ENCODE results near the gene COX19. TPM values are rescaled to one million over a fixed set of nuclear protein-coding genes. Genes with fewer than 3 reads are reported as not detected.
"Not testable (repeated sequence)": the region's sequence is repeated elsewhere in the genome, so short reads cannot be mapped to it uniquely, and the experiment has no call there.

The COX19 gene
- total RNA-seq, 1 experiment from 2014 or later = 8.4 TPM

DNA sequence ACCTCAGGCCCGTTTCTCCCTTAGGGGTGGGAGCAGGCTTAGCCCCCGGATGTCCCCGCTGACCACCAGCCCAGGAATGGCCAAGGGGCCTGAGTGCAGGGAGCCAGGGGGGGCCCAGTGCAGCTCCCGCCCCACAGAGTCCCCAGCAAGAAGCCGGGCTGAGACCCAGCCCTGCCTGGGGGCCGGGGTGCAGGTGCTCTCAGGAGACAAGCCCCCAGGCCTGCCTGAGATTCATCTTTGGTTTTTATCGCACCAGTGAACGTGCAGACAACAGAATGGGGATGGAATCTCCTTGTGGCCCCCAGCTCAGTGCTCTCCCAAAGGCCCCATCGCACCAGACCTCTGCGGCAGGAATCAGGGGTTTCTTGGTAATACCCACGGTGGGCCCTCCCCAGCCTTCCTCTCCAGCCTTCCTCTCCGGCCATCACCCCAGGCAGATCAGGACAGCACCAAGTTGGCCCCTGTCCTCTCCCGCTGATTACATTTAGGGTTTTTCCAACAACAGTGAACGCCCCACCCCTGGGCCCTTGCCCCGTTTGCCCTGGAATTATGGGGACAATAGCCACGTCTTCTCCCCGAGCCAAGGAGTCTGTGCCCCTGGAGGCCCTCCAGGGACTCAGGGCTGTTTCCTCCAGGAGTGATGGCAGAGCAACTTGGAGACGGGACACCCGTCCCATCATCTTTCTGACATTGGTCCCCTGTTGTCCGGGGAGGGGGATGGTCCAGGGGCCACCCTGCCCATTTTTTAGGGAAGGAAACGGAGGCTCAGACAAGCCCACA, 43.3 kb downstream of the COX19 start:
- H3K27me3 ChIP-seq (ENCODE audit: control insufficient read depth, insufficient read depth, low read length) = no peaks in the 10 kb centered on the region
- H3K4me3 ChIP-seq (ENCODE audit: insufficient read depth, low read depth, low read length) = no peak overlapping the region
- H3K36me3 ChIP-seq (replicated peaks; ENCODE audit: control insufficient read depth, insufficient read depth, low read length) = no peaks in the 10 kb centered on the region
- no peak for DNase-seq

DNA sequence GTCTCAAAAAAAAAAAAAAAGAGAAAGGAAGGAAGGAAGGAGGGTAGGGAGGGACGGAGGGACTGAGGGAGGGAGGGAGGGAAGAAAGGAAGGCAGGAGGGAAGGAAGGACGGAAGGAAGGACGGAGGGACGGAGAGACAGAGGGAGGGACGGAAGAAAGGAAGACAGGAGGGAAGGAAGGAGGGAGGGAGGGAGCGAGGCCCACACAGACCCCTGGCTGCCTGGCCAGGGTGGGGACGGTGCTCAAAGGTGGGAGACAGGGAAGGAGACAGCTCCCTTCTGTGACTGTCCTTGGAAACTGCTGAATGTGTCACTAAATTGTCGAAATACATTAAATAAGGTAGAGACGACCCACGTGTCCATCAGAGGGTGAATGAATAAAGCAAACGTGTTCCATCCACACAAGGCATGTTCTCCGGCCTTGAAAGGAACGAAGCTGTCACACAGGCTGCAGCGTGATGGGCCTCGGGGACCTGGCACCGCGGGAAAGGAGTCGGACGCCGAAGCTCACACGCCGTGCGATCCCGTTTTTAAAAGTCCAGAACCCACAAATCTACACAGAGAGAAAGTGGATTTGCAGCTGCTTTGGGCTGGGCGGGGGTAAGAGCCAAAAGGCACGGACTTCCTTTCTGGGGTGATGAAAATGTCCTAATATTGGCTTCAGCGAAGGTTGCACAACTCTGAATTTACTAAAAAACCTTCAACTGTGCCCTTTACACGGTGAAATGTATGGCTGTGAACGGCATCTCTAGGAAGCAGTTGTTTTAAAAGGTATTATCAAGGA, 44.2 kb downstream of the COX19 start:
- Histone ChIP-seq H3K27me3 (ENCODE audit: control insufficient read depth, insufficient read depth, low read length) (no peaks in the 10 kb centered on the region), H3K4me3 (ENCODE audit: insufficient read depth, low read depth, low read length) (no peak overlapping the region), H3K36me3 (replicated peaks; ENCODE audit: control insufficient read depth, insufficient read depth, low read length) (no peaks in the 10 kb centered on the region)
- DNase-seq = no peak

DNA sequence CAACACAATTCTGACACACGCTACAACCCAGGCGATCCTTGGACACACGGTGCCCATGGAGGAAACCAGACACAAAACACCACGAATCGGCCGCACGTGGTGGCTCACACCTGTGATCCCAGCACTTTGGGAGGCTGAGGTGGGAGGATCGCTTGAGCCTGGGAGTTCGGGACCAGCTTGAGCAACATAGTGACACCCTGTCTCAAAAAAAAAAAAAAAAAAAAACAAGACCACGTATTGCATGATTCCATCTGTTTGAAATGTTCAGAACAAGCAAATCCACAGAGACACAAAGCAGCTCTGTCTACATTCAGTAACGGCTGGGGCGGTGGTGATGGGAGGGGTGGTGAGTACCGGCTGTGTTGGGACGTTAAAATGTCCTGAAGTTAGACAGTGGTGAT, 46.0 kb downstream of the COX19 start:
- DNase-seq = no peak

DNA sequence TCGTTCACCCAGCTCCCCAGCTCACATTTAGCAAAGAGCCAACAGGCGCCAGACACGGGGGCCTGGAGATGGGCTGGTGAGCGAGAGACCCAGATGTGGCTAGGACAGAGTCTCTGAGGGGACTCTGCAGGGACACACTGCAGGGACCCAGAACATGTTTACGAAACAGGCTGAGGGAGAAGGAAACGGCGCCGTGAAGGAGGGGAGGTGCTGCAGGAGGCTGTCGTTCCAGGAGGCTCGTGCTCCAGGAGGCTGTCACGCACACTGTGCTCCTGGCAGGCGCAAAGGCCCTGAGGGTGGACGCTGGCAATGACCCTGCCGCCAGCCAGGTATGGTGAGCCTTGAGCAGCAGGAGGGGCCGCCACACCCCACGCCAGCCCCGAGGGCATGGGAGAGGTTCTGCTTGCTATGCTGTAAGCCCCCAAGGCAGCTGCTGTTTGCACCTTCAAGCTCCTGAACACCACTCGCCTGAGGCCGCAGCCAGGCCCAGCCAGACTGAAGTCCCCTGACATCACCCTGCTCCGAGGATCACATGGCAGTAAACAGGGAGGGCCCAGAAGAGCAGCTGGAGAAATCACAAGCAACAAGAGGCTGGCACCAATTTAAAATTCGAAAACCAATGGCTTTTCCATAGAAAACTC, 48.2 kb downstream of the COX19 start:
- Histone ChIP-seq H3K27me3 (ENCODE audit: control insufficient read depth, insufficient read depth, low read length) (no peaks in the 10 kb centered on the region), H3K36me3 (replicated peaks; ENCODE audit: control insufficient read depth, insufficient read depth, low read length) (no peaks in the 10 kb centered on the region), H3K4me3 (ENCODE audit: insufficient read depth, low read depth, low read length) (no peak overlapping the region)
- DNase-seq = no peak

More for the DNA sequence above, 46.0 kb downstream of the COX19 start:
- Histone ChIP-seq H3K27me3 (ENCODE audit: control insufficient read depth, insufficient read depth, low read length) (no peaks in the 10 kb centered on the region), H3K4me3 (ENCODE audit: insufficient read depth, low read depth, low read length) (no peak overlapping the region), H3K36me3 (replicated peaks; ENCODE audit: control insufficient read depth, insufficient read depth, low read length) (no peaks in the 10 kb centered on the region)

GRCh38 chr7:926061-927030, 49.0 kb downstream of the COX19 start:
- H3K4me3 ChIP-seq (ENCODE audit: insufficient read depth, low read depth, low read length) = no peak overlapping the region
- no peak for DNase-seq
- no peaks in the 10 kb centered on the region for H3K27me3 ChIP-seq (ENCODE audit: control insufficient read depth, insufficient read depth, low read length)
- no peaks in the 10 kb centered on the region for H3K36me3 ChIP-seq (replicated peaks; ENCODE audit: control insufficient read depth, insufficient read depth, low read length)

DNA sequence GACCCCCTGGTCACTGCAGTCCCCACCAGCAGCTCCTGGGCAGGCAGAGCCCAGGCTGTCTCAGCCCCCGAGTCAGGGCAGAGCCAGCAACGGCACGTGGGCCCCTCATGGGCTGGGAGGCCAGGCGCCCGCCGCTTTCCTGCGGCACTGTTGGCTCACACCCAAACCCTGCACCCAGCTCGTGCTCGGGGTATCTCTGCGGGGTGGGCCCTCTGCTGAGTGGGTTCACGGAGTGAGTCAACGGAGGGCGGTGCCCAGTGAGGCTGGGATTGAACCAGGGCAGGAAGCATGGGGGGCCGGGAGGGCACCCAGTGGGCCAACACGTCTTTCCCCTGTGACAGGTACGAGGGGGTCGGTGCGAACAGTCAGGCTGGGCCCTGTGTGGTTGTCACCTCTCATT, 49.7 kb downstream of the COX19 start:
- DNase-seq = no peak
- Histone ChIP-seq H3K36me3 (replicated peaks; ENCODE audit: control insufficient read depth, insufficient read depth, low read length) (no peaks in the 10 kb centered on the region), H3K27me3 (ENCODE audit: control insufficient read depth, insufficient read depth, low read length) (no peaks in the 10 kb centered on the region), H3K4me3 (ENCODE audit: insufficient read depth, low read depth, low read length) (no peak overlapping the region)

GRCh38 chr7:924541-925231, 50.7 kb downstream of the COX19 start:
- H3K36me3 ChIP-seq (replicated peaks; ENCODE audit: control insufficient read depth, insufficient read depth, low read length) = no peaks in the 10 kb centered on the region
- no peak for DNase-seq
- H3K4me3 ChIP-seq (ENCODE audit: insufficient read depth, low read depth, low read length) = no peak overlapping the region
- H3K27me3 ChIP-seq (ENCODE audit: control insufficient read depth, insufficient read depth, low read length) = no peaks in the 10 kb centered on the region

- not testable (repeated sequence) for H3K4me3 ChIP-seq (ENCODE audit: insufficient read depth, low read depth, low read length); H3K36me3 ChIP-seq (replicated peaks; ENCODE audit: control insufficient read depth, insufficient read depth, low read length); H3K27me3 ChIP-seq (ENCODE audit: control insufficient read depth, insufficient read depth, low read length); DNase-seq
Observed at GRCh38 chr7:924042-924441, 51.3 kb downstream of the COX19 start.

- Histone ChIP-seq H3K27me3 (ENCODE audit: control insufficient read depth, insufficient read depth, low read length) (no peaks in the 10 kb centered on the region), H3K4me3 (ENCODE audit: insufficient read depth, low read depth, low read length) (no peak overlapping the region), H3K36me3 (replicated peaks; ENCODE audit: control insufficient read depth, insufficient read depth, low read length) (no peaks in the 10 kb centered on the region)
- DNase-seq = no peak
Observed at GRCh38 chr7:923108-924041, 52.0 kb downstream of the COX19 start.

DNA sequence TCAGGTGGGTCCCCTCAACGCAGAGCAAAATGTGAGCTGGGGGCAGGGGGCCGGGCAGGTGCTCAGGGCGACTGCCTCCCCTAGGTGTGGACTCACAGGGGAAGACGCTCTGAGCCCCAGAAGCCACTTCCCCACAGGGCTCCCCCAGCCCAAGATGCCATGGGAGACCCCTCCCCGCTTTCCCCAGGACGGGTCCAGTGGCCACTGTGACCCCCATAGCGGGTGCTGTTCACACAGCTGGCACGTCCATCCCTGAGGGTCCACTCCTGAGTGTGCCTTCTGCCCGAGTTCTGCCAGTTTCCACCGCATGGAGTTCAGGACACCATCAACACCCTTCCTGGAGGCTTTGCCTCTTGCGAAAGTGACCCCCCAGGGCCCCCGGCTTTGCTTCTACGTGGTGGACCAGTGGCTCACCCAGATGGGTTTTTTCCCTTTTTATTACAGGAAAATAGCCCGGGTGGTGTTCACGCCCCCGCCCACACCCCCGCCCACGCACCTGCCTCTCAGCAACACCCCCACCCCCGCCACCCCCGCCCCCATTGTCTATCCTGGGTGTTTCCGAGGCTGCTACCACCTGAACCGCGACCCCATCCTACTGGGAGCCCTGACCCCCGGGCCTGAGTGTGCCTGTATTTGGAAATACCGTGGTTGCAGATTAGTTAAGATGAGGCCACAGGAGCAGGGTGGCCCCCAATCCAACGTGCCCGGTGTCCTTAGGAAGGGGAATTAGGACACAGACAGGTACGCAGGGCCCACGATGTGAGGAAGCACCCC, 52.8 kb downstream of the COX19 start:
- H3K27me3 ChIP-seq (ENCODE audit: control insufficient read depth, insufficient read depth, low read length) = no peaks in the 10 kb centered on the region
- no peaks in the 10 kb centered on the region for H3K36me3 ChIP-seq (replicated peaks; ENCODE audit: control insufficient read depth, insufficient read depth, low read length)
- DNase-seq = no peak
- H3K4me3 ChIP-seq (ENCODE audit: insufficient read depth, low read depth, low read length) = no peak overlapping the region

DNA sequence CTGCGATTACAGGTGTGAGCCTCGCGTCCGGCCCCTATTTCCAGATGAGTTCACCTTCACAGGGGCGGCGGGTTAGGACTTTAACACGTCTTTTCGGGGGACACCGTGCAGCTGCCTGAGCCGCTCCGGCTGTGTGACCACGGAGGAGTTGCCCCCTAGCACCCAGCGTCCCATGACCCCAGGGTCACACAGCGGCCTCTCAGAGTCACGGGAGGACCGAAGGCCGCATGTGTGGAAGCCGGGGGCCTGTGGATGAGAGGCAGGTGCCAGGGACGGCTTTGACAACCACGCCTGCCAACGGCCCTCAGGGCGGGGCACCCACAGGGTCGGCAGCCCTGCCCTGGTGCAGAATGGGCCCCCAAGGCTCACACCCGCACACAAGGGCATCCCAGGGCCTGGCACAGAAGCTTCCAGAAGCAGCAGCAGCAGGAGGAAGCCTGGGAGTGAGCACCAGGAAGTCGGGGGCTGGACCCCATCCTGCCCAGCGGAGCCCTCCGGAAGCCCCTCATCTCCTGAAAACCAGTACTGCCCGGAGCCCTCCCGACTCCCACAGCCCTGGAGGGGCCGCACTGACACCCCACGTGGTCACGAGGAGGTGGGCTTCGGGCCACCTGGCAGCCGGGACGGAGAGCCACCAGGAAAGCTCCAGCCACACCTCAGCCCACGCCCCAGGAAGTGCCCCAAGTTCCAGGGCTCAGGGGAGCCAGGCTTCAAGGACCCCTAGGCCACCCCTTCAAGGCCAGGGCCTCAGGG, 53.6 kb downstream of the COX19 start:
- Histone ChIP-seq H3K27me3 (ENCODE audit: control insufficient read depth, insufficient read depth, low read length) (no peaks in the 10 kb centered on the region), H3K36me3 (replicated peaks; ENCODE audit: control insufficient read depth, insufficient read depth, low read length) (no peaks in the 10 kb centered on the region), H3K4me3 (ENCODE audit: insufficient read depth, low read depth, low read length) (no peak overlapping the region)
- DNase-seq = no peak

GRCh38 chr7:921071-921461, 54.3 kb downstream of the COX19 start:
- no peaks in the 10 kb centered on the region for H3K27me3 ChIP-seq (ENCODE audit: control insufficient read depth, insufficient read depth, low read length)
- no peak overlapping the region for H3K4me3 ChIP-seq (ENCODE audit: insufficient read depth, low read depth, low read length)
- no peak for DNase-seq
- no peaks in the 10 kb centered on the region for H3K36me3 ChIP-seq (replicated peaks; ENCODE audit: control insufficient read depth, insufficient read depth, low read length)

Measured in H7 (cell line).